Neuronal stem cell (in vitro differentiated cells): ENCODE results near the gene TEKT2.

Experiments used
- DNase-seq: peaks from one replicate; pipeline ENCODE4 v3.0.0-alpha.2; 2013; ENCODE audit warnings: low spot score
- H2AFZ ChIP-seq: one replicate; pipeline ENCODE4 v1.6.1; 2013; ENCODE audit warnings: mild to moderate bottlenecking, low read length, inconsistent platforms
- H2AK5ac ChIP-seq: 2 replicates; pipeline ENCODE4 v1.6.1; 2013; ENCODE audit warnings: low read depth, mild to moderate bottlenecking, inconsistent platforms, low read length, moderate library complexity, mixed read lengths
- H2BK120ac ChIP-seq: 2 replicates; pipeline ENCODE4 v1.6.1; 2013; ENCODE audit warnings: low read depth, mild to moderate bottlenecking, inconsistent platforms, low read length, moderate library complexity, mixed read lengths
- H2BK12ac ChIP-seq: one replicate; pipeline ENCODE4 v1.6.1; 2013; ENCODE audit warnings: low read length, inconsistent platforms
- H2BK15ac ChIP-seq: 2 replicates; pipeline ENCODE4 v1.6.1; 2013; ENCODE audit warnings: mild to moderate bottlenecking, low read length, inconsistent platforms, mixed read lengths
- H2BK5ac ChIP-seq: one replicate; pipeline ENCODE4 v1.6.1; 2013; ENCODE audit warnings: inconsistent platforms, mild to moderate bottlenecking, low read length, moderate library complexity
- H3K14ac ChIP-seq: one replicate; pipeline ENCODE4 v1.6.1; 2013; ENCODE audit warnings: low read length, inconsistent platforms
- H3K18ac ChIP-seq: 2 replicates; pipeline ENCODE4 v1.6.1; 2013; ENCODE audit warnings: low read length, inconsistent platforms
- H3K23ac ChIP-seq: 2 replicates; pipeline ENCODE4 v1.6.1; 2013; ENCODE audit warnings: low read depth, mild to moderate bottlenecking, mixed read lengths, low read length, inconsistent platforms; ENCODE audit not compliant: poor library complexity
- H3K27ac ChIP-seq: replicated peaks from 3 replicates; pipeline ENCODE4 v1.5.1; 2013; ENCODE audit warnings: low read length, inconsistent platforms
- H3K27me3 ChIP-seq, 3 experiments: 2 replicates each; pipeline ENCODE4 v1.6.1; 2013; ENCODE audit warnings: low read length in 3 of 3, mild to moderate bottlenecking in 2 of 3, inconsistent platforms in 1 of 3, low read depth in 1 of 3, mixed read lengths in 1 of 3, moderate library complexity in 1 of 3; ENCODE audit not compliant: control insufficient read depth in 3 of 3, insufficient read depth in 3 of 3
- H3K36me3 ChIP-seq, 2 donors: replicated peaks in 1 of 2; 2 replicates each; pipeline ENCODE4 v1.6.1; 2013; ENCODE audit warnings: low read length in 2 of 2; ENCODE audit not compliant: control insufficient read depth in 2 of 2, insufficient read depth in 2 of 2
- H3K4ac ChIP-seq: 2 replicates; pipeline ENCODE4 v1.6.1; 2013; ENCODE audit warnings: inconsistent platforms, mild to moderate bottlenecking, low read length, moderate library complexity
- H3K4me1 ChIP-seq, 2 donors: 1 replicate in 1 of 2; 2 replicates in 1 of 2; pipeline ENCODE4 v1.6.1; 2013; ENCODE audit warnings: low read length in 2 of 2, low read depth in 1 of 2; ENCODE audit not compliant: control insufficient read depth in 2 of 2, insufficient read depth in 1 of 2
- H3K4me2 ChIP-seq: one replicate; pipeline ENCODE4 v1.6.1; 2013; ENCODE audit warnings: mild to moderate bottlenecking, low read length, inconsistent platforms; ENCODE audit not compliant: insufficient read depth, poor library complexity, severe bottlenecking
- H3K4me3 ChIP-seq, 2 donors: 2 replicates each; pipeline ENCODE4 v1.5.1; 2013; ENCODE audit warnings: low read length in 2 of 2, mild to moderate bottlenecking in 2 of 2, inconsistent platforms in 1 of 2, moderate library complexity in 1 of 2
- H3K79me1 ChIP-seq: one replicate; pipeline ENCODE4 v1.6.1; 2013; ENCODE audit warnings: low read depth, mild to moderate bottlenecking, inconsistent platforms, low read length, moderate library complexity
- H3K9ac ChIP-seq: one replicate; pipeline ENCODE4 v1.6.1; 2013; ENCODE audit warnings: mild to moderate bottlenecking, low read depth, low read length, inconsistent platforms; ENCODE audit not compliant: poor library complexity
- H3K9me3 ChIP-seq, 2 donors: replicated peaks in 1 of 2; 2 replicates each; pipeline versions ENCODE3 to v1.6.1; 2013; ENCODE audit warnings: low read length in 2 of 2, mild to moderate bottlenecking in 2 of 2, inconsistent platforms in 1 of 2, low read depth in 1 of 2, mixed read lengths in 1 of 2, moderate library complexity in 1 of 2; ENCODE audit not compliant: control insufficient read depth in 2 of 2, insufficient read depth in 1 of 2
- H4K8ac ChIP-seq: one replicate; pipeline ENCODE4 v1.6.1; 2013; ENCODE audit warnings: low read depth, mild to moderate bottlenecking, inconsistent platforms, low read length, moderate library complexity
- H4K91ac ChIP-seq: one replicate; pipeline ENCODE4 v1.6.1; 2013; ENCODE audit warnings: low read length, low read depth, mild to moderate bottlenecking, inconsistent platforms; ENCODE audit not compliant: poor library complexity
- WGBS, 2 donors: extraction: QIAGEN DNeasy Blood & Tissue Kit; methylation state at CpG; one replicate each; pipeline ENCODE4 v1.1.7; 2013; ENCODE audit warnings: missing lambda C conversion rate in 2 of 2, mixed read lengths in 1 of 2; ENCODE audit not compliant: insufficient read length in 2 of 2, insufficient replicate concordance in 1 of 2; ENCODE audit errors: extremely low coverage in 2 of 2; 5-methylcytosine and 5-hydroxymethylcytosine counted together

Gene TEKT2

GRCh38 chr1:36128126-36128904 is 44.4 kb downstream of the TEKT2 start:
- H2BK5ac ChIP-seq, result no peak overlapping the region
- no peak overlapping the region for H2AFZ ChIP-seq
- no peak overlapping the region for H3K4me2 ChIP-seq
- H4K8ac ChIP-seq, result no peak overlapping the region
- H3K4me3 ChIP-seq, result no peak overlapping the region
- H3K4me1 ChIP-seq, result peaks cover 6 to 8% of the 10 kb centered on the region in 2 donors
- H4K91ac ChIP-seq, result no peak overlapping the region
- no peak overlapping the region for H2BK15ac ChIP-seq
- H3K14ac ChIP-seq, result no peak overlapping the region
- H2AK5ac ChIP-seq, result no peak overlapping the region
- no CpG with 5 or more reads among the region's 11 CpGs for WGBS, 2 donors
- H3K23ac ChIP-seq, result no peak overlapping the region
- H2BK12ac ChIP-seq, result no peak overlapping the region
- no peak overlapping the region for H3K18ac ChIP-seq
- H3K9ac ChIP-seq, result no peak overlapping the region
- H3K36me3 ChIP-seq, result no peaks in the 10 kb centered on the region
- H3K9me3 ChIP-seq, result peaks cover 0 to 3% of the 10 kb centered on the region in 2 donors
- no peak for DNase-seq
- H3K27me3 ChIP-seq, result peaks cover 19 to 38% (median 37%) of the 10 kb centered on the region in 3 experiments
- no peaks in the 10 kb centered on the region for H3K79me1 ChIP-seq
- H3K27ac ChIP-seq, result no peak overlapping the region
- no peak overlapping the region for H3K4ac ChIP-seq
- H2BK120ac ChIP-seq, result no peak overlapping the region

DNA sequence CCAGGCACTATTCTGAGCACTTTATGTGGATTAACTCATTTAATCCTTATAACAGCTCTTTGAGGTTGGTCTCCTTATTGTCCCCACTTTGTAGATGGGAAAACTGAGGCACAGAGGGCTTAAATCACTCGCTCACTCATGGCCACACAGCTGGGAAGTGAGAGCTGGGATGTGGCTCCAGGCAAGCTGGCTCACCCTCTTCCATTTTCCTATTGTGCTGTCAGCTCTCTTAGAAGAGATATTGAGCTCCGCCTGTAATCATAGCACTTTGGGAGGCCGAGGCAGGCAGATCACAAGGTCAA is 45.0 kb downstream of the TEKT2 start:
- H3K4me2 ChIP-seq, result no peak overlapping the region
- H4K8ac ChIP-seq, result no peak overlapping the region
- no peak overlapping the region for H2AK5ac ChIP-seq
- H3K27ac ChIP-seq, result no peak overlapping the region
- H3K9me3 ChIP-seq, result peaks cover 0 to 3% of the 10 kb centered on the region in 2 donors
- H2BK12ac ChIP-seq, result no peak overlapping the region
- no peak overlapping the region for H2AFZ ChIP-seq
- H2BK15ac ChIP-seq, result no peak overlapping the region
- no CpG with 5 or more reads among the region's 3 CpGs for whole genome bisulfite sequencing, 2 donors
- no peak overlapping the region for H3K18ac ChIP-seq
- no peak overlapping the region for H2BK5ac ChIP-seq
- H3K4me3 ChIP-seq, result no peak overlapping the region
- no peaks in the 10 kb centered on the region for H3K36me3 ChIP-seq
- no peak overlapping the region for H4K91ac ChIP-seq
- H3K9ac ChIP-seq, result no peak overlapping the region
- H3K4me1 ChIP-seq, result peaks cover 6 to 10% of the 10 kb centered on the region in 2 donors
- no peak for DNase-seq
- H3K14ac ChIP-seq, result no peak overlapping the region
- H3K23ac ChIP-seq, result no peak overlapping the region
- no peaks in the 10 kb centered on the region for H3K79me1 ChIP-seq
- H3K4ac ChIP-seq, result no peak overlapping the region
- no peak overlapping the region for H2BK120ac ChIP-seq
- peaks cover 17 to 33% (median 32%) of the 10 kb centered on the region in 3 experiments for H3K27me3 ChIP-seq

GRCh38 chr1:36132029-36132428 is 48.1 kb downstream of the TEKT2 start:
- Histone ChIP-seq H3K18ac (no peak overlapping the region), H4K91ac (no peak overlapping the region), H3K27ac (no peak overlapping the region), H2AK5ac (no peak overlapping the region), H2BK12ac (no peak overlapping the region), H3K79me1 (no peaks in the 10 kb centered on the region), H3K27me3 (peaks cover 0 to 3% (median under 1%) of the 10 kb centered on the region in 3 experiments), H2BK5ac (no peak overlapping the region), H3K36me3 (peaks cover 0 to 9% of the 10 kb centered on the region in 2 donors), H3K23ac (no peak overlapping the region), H3K4me3 (no peak overlapping the region), H2AFZ (no peak overlapping the region), H3K14ac (no peak overlapping the region), H3K9ac (no peak overlapping the region), H2BK120ac (no peak overlapping the region), H3K9me3 (no peaks in the 10 kb centered on the region), H3K4ac (no peak overlapping the region), H3K4me2 (no peak overlapping the region), H2BK15ac (no peak overlapping the region), H3K4me1 (peaks cover 0 to 8% of the 10 kb centered on the region in 2 donors), H4K8ac (no peak overlapping the region)
- no CpG with 5 or more reads among the region's 3 CpGs for WGBS, 2 donors
- no peak for DNase-seq

- no peak overlapping the region for H3K4me2 ChIP-seq
- H3K36me3 ChIP-seq, result peaks cover 0 to 24% of the 10 kb centered on the region in 2 donors
- peaks cover 0 to 8% of the 10 kb centered on the region in 2 donors for H3K4me1 ChIP-seq
- no peaks in the 10 kb centered on the region for H3K27me3 ChIP-seq
- no peak overlapping the region for H2BK12ac ChIP-seq
- H2AFZ ChIP-seq, result peak overlapping the region; percentile 35
- no CpG with 5 or more reads among the region's 3 CpGs for WGBS, 2 donors
- H3K4me3 ChIP-seq, result no peak overlapping the region
- H3K18ac ChIP-seq, result peak overlapping the region; percentile 32
- H3K23ac ChIP-seq, result no peak overlapping the region
- no peak overlapping the region for H4K91ac ChIP-seq
- H3K79me1 ChIP-seq, result no peaks in the 10 kb centered on the region
- H3K14ac ChIP-seq, result no peak overlapping the region
- no peak overlapping the region for H2BK5ac ChIP-seq
- no peak overlapping the region for H2BK120ac ChIP-seq
- no peak overlapping the region for H2BK15ac ChIP-seq
- H4K8ac ChIP-seq, result no peak overlapping the region
- DNase-seq, result no peak
- no peak overlapping the region for H3K27ac ChIP-seq
- H2AK5ac ChIP-seq, result no peak overlapping the region
- H3K9me3 ChIP-seq, result no peaks in the 10 kb centered on the region
- no peak overlapping the region for H3K9ac ChIP-seq
- H3K4ac ChIP-seq, result no peak overlapping the region
Observed at GRCh38 chr1:36133484-36133883, 49.6 kb downstream of the TEKT2 start.
